GM18520 (cell line): Measurements from ENCODE around the gene YTHDF1.

ENCODE experiments used
- ATAC-seq: cut with Tn5 transposase; IDR thresholded peaks from one replicate; pipeline ENCODE4 v1.9.1; 2021; ENCODE audit not compliant: unreplicated experiment

The YTHDF1 gene

DNA sequence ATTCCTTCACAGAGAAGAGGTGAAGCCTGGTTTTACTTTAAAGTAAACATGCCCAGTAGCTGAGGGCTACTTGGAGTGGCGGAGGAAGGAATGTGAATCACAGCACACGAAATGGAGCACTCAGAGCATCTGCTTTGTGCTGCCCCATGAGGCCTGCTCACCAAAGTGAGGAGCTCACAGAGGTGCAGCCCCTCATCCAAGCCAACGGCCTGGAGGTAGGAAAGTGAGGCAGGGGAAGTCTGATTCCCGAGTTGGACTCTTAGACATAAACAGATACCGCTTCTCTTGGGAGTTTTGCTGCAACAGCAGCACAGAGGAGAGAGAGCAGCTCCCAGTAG, 3.6 kb downstream of the YTHDF1 start:
- ATAC-seq: no peak

DNA sequence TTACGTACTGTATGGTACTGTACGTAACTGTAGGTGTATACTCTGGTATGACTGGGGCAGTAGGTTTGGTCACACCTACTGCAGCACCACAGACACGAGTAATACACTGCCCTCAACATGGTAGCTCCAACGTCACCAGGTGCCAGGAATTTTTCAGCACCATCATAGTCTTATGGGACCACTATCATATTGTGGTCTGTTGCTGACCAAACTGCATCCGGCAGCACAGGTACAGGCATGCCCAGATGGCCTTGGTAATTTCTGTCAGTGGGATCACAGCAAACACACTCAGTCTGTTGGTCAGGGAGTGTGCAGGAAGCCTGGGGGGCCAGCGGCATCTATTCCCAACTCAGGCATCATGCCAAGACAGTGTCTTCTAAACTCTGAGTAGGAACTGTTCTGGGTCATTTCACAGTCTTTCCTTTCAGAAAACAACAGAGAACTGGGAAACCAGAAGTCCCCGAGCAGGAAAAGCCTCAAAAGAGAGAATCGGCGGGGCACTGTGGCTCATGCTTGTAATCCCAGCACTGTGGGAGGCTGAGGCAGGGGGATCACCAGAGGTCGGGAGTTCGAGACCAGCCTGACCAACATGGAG, 5.8 kb downstream of the YTHDF1 start:
- ATAC-seq: no peak

DNA sequence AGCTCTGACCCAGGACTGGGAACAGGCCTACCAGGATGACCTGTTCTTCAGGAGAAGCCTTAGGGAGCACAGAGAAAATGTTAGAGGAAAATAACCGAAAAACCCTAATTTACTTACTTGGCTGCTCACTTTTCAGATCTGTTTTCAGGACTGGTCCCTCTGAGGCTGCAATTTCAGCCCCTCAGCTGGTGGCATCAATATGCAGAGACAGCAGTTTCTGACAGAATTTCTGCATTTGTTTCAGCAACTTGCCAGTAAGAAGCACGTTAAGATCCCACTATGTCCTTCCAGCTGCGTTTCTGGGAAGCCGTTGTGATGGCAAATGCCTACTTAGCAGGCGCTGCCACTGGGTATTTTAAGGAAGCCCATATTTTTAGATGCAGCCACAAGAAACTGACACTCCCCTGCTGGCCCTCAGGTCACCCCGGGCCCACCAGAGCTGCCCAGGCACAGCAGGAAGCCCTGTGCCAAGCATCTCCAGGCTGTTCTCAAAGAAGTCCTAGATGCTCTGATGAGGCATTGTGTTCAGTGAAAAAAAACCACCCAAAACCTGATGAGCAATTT, 7.5 kb downstream of the YTHDF1 start:
- no peak for ATAC-seq

DNA sequence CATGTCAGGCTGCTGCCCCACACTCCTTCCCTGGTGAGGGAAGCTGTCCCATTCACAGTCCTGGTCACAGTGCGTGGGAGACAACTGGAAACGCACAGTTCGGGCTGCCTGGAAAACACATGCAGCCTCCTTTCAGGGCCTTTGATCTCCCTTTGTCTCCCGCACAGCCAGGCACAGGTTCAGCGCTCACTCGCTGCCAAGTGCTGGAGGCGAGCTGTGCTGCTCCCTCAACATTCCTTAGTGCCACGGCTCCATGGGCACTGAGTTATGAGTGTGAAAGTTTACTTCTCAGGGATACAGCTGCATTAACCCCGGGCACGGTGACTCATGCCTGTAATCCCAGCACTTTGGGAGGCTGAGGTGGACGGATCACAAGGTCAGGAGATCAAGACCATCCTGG, 9.1 kb downstream of the YTHDF1 start:
- no peak for ATAC-seq

DNA sequence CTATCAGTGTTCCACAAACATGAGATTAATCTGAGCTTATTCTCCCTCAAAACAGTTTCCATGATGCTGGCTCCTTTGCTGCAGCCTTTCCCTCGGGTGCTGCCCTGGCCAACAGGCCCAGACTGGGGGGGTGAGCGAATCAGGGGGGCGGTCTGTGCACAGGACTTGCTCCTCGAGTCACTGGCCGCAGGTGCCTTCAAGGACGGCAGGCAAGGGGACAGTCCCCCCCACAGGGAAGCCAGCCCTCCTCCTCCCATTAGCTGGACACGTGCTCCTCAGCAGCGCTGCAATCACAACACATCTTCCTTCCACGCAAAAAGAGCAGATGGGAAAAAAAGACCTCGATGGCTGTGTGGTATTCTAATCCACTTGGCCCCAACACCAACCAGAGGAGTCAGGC, 10.0 kb downstream of the YTHDF1 start:
- no peak for ATAC-seq

DNA sequence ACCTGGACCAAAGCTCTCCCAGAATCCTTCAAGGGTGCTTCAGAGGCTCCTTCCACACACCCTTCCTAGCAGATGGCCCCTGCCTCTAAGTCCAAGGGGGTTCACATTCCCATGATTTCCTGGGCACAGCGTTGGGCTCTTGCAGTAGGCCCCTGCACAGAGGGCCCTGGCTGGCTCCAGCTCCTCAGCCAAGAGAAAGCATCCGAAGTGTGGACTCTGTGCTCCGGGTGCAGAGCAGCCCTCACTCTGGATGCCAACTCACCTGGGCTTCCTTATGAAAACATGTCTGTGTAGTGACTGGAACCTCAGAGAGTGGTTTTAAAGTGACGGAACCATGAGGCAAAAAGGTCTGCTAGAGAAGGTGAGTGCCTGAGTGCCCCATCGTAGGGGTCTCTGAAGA, 11.6 kb downstream of the YTHDF1 start:
- ATAC-seq: no peak

DNA sequence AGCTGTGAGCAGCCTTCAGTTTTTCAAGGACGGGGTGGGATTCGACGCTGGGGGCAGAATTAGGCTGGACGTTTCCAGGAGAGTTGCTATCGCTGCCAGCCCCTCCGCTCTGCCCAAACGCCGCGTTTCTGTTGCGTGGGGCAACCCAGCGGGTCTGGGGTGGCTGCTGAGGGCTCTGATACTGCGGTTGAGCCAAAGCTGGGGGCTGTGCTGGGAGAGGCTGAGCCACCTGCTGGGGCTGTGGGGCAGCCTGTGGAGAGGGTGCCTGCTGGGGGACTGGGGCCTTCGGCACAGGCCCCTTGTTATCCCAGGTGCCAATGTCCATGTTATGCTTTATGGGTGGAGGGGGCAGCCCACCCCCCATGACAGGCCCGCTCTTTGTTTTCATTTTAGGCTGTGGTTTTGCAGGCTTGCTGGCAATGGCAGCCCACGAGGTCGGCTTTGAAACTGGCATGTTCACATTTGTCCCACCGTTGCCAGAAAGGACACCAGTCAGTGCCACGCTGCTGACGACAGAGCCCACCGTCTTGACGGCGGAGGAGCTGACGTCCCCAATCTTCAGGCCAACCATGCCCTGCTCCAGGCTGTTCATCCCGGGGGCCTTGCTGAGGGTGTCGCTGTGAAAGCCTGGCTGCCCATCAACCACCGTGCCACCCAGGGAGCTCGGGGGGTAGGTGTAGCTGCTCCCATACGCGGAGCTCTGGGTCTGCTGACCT, 13.0 kb downstream of the YTHDF1 start:
- no peak for ATAC-seq

DNA sequence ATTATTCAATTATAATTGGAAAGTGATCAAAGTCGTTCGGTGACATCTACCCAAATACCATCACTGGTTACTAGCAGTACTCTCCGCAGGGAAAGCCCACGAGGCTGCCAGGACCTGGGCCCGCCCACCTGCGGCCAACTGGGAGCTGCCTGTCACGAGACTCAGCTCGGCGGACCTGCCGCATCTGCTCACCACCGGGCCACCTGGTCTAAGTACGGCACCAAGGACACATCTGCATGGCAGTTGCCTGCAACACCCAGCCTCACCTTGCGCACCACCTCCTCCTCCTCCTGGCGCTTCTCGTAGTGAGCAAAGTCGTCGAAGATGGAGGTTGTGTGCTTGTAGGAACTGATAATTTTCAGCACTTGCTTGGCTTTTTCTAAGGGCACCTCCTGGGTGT, 13.9 kb downstream of the YTHDF1 start:
- ATAC-seq: no peak

DNA sequence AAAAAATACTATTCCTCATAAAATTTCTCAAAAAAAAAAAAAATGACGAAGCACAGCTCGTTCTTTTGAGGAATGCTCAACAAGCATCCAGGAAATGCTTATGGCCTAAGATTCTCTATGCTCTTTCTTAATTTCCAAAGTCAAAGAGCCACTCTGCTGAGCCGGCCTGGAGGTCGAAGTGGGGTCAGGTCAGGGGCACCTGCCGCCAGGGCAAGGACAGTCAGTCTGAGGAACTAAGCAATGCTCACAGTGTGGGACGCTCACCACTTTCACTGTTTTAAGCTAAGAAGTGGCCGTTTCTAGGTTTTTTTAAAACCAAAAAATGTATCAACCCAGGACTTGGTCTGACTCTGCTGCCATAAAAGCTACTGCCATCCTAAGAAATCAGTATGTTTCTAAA, 17.3 kb downstream of the YTHDF1 start:
- no peak for ATAC-seq

DNA sequence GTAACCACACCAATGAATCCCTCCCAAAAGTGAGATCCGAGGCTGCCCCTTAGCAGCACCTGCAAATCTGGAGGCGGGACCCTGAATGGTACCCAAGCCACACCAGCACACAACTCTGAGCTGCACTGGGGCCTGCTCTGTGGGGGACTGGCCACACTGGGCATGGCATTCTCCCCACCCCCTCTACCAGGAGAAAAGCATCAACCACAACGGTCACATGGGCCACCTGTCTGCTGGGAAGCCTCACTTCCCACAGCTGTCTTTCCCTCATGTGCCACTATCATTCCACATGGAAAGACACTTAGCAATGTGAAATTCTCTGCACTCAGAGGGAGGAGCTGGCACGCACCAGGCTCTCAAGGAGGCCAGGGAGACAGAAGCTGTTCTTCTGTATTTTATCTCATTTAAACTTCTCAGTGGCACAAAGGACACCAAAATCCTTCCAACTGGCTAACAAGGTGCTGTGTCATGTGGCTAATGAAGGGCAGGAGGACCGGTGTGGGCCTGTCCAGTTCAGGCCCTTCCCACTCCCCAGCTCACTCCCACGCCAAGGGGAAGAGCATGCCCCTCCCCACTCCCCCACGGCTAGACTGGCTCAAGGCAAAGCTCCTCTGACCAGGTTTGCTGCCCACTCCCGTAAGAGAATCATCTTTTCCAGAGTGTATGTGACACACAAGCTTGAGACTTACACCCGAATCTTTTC, 19.0 kb downstream of the YTHDF1 start:
- ATAC-seq: no peak

DNA sequence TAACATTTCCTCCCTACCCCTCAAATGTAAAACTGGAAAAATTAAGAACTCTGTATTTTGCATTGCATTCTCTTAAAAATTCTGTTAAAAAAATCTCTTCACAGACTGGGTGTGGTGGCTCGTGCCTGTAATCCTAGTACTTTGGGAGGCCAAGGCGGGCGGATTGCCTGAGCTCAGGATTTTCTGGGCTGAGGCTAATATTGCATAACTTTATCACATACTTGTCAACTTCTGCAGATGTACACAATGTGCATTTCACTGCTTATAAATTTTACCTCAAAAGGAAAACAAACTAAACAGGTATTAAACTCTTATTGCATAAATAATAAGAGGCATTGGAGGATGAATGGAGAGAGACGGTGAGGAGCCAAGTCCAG, 21.1 kb downstream of the YTHDF1 start:
- no peak for ATAC-seq

DNA sequence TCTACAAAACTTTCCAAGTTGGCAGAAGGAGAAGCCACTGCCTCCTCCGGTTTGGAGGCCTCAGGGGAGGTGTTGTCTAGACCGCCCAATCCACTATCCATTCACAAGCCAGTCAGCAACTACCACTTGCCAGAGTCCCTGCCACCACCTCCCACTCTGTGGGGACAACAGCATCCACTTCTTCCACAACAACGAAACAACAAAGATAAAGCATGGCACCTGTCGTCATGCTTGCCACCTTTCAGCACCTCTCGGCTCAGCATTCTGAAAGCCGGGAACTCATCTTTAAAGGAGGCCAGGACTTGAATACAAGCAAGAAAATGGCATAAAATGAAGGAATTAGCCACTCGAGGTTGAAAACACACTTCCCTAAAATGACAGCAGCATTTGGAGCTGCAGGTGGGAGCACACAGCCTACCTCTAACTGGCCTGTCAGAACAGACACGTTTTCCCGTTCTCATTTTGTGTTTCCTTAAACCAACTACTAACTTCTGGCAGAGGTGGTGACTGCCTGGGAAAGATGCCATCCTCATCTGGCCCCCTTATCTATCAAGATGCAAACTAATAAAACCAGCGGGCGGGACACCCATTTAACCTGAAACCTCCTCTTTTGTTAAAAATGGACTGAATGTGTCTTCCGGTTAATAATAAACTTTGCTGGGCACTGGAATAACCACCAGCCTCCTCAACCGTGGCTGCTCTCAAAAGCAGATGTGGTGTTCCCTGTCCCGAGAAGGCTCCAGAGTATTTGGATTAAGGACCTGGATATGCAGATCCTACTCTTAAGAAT, 21.7 kb downstream of the YTHDF1 start:
- no peak for ATAC-seq

DNA sequence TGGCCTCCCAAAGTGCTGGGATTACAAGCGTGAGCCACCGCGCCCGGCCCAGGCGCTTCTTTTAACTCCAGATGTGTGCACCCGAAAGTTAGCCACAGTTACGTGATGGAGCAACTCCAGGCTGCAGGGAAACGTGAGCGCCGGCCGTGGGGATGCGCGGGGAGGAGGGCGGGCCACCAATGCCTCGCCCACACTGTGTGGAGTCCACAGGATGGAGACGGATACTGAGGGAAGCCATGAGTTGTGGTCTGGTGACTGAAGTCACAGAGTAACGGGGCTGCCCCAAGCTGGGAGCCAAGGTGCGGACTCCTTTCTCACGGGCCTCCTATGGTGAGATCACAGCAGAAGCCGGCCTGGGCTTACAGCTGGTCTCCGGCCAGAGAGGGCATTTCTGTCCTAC, 23.2 kb downstream of the YTHDF1 start:
- no peak for ATAC-seq

DNA sequence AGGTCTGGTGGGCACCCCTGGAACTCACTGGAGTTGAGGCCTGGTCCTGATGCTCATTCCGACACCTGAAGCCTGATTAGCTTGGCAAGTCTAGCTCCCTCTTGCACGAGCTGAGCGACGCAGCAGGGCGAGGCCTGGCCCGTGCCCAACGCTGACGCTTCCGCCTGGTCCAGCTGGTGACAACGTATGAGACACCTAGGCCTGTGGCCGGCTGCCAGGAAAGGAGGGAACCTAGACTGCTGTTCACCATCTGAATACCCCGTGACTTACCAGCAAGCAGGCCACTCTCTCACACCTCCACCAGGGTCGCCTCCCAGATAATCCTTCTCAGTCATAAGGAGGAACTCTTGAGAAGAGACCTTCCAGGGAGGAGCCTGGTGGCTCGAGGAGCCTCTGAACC, 24.5 kb downstream of the YTHDF1 start:
- ATAC-seq: no peak

DNA sequence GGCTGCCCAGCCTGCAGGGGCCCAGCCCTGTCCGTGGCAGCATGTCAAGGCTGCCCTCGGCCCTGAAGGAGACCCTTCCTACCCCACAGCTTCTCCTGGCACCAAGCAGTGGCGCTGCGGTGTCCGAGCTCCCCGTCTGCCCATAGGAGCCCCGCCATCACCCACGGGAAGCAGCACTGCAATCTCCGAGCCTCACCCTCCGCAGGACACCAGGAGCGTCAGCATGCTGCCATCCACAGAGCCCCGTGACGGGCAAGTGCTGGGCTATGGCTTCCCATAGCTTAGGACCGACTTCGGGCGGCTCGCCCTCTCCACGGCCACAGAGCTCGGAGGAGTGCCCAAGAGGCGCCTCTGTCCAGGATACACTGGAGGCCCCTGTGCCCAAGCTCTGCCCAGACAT, 25.1 kb downstream of the YTHDF1 start:
- no peak for ATAC-seq

DNA sequence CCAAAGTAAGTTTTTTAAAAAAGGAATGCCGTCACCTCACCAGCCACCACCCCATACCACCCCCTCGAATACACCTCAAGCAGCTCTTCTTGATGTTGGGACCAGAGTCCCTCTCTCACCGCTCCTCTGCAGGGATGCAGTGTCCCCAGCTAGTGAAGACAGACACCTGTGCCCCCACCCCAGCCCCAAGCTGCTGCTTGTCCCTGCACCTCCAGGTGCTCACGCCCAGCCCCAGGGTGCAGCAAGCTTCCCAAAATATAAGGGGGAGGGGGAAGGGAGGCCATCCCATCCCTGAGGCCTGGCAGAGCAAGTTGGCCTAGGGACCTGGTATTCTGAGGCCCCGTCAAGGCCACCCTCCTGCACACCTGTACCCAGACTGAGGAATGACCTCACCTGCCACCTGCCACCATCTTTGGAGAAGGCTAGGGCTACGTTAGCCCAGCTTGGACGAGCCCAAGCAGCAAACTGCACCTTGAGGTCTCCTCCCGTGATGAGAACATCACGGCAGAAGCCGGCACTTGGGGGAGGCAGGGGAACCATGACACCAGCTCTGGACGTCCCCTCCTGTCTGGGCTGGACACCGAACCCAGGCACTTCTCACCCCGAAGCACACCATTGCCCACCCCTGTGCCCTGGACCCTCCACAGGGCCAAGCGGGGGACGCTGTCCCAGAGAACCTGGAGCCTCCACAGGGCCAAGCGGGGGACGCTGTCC, 25.9 kb downstream of the YTHDF1 start:
- ATAC-seq: no peak

DNA sequence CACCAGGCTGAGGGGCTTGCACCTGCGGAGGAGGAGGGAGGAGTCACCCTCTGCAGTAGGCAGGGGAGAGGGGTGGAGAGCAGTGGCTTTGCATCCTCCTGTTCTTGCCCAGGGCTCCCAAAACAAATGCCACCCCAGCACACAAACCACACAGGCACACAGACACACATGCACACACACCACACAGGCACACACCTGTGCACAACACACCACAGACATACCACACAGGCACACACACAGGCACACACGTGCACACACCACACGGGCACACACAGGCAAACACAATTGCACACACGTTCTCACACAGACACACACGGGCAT, 26.6 kb downstream of the YTHDF1 start:
- no peak for ATAC-seq

DNA sequence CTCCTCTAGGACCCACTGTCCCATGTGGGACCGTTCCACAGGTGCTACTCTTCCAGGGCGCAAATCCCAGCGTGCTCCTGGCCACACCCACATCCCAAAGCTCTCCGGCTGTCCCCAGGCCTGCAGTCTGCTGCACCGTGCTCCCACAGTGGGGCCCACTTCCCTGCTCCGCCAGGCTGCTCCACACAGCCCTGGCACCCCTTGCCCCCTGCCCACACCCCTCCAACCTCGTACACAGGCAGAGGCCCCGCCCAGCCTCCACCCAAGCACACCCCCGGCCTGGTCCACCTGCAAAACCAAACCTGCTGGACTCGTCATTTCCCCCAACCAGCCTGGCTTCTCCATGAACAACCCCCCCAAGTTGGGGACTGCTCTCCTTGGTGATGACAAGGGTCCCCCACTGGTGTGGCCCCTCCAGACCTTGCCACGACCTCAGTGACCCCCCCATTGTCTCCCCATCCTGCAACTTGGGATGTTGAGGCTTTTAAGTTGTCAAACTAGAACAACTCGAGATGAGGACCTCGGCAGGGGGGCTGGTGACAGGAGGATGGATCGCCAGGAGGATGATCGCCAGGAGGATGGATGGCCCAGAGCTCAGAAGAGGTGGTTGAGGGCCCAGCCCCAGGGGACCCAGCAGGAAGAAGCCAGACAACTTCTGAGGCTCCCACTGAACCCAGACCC, 27.1 kb downstream of the YTHDF1 start:
- ATAC-seq: no peak

DNA sequence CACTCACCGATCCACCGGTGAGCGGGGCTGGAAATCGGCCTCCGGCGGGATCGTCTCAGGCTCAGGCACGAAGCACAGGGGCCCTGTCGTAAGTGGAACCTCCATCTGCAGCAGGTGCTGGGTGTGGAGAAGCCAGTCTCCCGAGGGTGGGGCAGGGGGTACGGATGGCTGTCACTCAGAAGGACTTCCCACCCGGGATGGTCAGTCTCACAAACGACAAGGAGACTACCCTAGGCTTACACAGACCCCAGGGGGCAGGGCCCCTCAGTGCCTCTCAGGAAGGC, 27.8 kb downstream of the YTHDF1 start:
- ATAC-seq: no peak

DNA sequence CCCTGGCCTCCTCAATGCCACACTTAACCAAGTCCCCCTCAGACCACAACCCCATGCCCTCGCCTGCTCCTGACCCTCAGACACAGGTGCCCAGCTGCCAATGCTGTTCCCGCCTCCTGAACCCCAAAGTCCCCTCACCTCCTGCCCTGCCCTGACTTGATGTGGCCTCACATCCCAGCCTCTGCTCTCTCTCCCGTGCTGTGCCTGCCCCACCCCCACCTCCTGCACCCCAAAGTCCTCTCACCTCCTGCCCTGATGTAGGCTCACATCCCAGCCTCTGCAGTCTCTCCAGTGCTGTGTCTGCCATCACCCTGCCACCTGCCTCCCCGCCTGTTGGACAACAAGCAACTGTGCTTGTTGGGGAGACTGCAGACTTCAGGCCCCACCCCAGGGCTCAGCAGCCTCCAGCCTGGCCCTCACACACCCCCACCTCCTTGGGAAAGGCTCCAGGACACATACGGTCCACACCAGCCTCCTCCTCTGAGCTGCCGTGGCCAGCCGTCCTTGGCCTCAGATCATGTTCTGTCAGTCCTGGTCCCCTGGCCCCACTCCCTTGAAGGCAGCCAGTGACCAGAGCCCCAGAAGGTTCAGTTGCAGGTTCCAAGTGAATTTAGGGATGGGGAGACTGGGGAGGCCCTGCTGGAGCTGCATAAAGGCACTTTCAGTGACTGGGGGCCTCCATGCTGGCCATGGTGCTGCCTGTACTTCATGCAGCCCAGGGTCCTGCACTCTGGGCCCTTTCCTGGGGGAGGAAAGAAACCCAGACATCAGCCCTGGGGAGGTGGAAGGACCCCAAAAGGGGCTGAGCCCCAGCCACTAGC, 28.4 kb downstream of the YTHDF1 start:
- no peak for ATAC-seq
